HG02870 (cell line): Measurements from ENCODE around the gene ADARB1.

Source experiments
- ATAC-seq: cut with Tn5 transposase; IDR thresholded peaks from one replicate; pipeline ENCODE4 v1.9.1; 2021; ENCODE audit warnings: mild to moderate bottlenecking, moderate library complexity; ENCODE audit not compliant: unreplicated experiment

ADARB1 gene

DNA sequence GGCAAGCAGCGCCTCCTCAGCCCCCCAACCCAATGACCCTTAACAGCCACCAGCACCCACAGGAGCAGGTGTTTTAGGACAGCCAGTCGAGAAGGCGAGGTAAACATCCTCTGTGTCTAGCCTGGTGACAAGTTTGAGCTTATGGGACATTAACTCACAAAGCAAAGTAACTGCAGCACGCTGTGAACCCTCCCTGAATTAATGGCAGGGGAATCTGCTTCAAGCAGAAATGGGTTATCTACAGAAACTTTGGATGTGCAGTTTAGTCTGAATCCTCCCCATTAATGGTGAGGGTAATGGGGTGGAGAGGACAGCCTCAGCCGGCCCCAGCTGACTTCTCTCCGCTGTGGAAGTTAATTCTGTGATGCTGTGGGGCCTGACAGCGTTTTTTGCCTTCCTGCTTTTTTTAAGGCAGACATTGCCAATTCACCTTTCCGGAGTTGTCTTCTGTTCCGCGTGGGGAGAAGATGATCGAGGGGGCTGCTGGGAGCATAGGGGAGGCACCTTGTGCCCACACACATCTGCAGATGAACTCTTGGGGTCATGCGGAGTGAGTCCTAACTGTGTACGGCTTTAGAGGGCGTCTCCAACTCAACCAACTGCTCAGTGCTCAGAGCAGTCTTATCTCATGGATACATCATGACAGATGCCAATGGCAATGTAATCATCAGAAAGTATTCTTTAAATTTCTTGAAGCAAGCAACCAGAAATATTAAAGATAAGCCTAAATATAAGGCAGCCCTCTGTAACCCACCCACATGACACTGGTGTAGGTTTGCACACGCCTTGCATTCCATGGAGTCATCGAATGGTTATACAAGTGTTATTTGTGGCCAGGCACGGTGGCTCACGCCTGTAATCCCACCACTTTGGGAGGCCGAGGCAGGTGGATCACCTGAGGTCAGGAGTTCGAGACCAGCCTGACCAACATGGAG, 172.3 kb downstream of the ADARB1 start:
- no peak for ATAC-seq

DNA sequence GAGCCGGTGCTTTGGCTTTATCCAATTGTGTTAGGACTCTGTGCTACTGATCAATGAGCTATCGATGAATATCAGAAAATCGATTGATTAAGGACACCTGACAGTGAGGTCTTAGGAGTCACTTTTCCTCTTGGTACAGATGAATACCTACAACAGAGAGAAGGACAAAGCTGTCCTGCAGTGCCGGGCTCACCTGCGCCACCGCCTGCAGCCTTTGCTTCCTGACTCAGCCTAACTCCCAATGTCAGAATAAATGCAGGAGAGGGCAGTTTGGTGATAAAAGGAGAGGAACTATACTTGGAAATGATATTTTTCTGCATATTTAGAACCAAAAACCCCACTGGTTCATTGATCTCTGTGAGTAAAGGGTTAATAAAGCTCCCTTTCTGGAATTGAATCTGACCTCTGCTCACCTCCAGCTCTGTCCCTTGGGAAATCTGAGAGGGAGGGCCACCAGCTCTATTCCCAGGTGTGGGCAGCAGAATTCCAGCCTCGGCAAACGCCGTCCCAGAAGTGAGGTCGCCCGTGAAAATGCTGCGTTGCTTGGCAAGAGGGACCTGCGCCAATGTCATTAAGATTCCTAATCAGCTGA, 174.0 kb downstream of the ADARB1 start:
- no peak for ATAC-seq

DNA sequence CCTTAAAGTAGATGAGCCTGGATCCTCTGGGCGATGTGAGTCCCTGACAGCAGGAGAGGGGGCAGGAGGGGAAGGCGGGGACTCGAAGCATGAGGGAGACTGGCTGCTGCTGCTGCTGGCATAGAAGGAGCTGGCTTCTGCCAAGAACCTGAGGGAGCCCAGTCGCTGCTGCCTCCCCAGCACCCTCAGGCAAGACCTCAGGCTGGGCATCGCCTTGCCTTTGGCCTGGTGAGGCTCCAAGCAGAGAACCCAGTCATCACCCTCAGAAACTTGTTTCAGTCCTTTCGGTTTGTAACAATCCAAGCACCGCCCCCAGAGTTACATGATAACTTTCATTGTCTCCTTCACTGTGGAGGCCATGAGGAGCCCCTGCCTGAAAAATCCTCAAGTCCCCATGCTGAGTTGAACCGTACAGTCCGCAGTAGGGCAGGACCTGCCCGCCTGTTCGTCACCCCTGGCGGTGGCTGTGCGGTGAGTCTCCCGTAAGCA, 174.6 kb downstream of the ADARB1 start:
- no peak for ATAC-seq

DNA sequence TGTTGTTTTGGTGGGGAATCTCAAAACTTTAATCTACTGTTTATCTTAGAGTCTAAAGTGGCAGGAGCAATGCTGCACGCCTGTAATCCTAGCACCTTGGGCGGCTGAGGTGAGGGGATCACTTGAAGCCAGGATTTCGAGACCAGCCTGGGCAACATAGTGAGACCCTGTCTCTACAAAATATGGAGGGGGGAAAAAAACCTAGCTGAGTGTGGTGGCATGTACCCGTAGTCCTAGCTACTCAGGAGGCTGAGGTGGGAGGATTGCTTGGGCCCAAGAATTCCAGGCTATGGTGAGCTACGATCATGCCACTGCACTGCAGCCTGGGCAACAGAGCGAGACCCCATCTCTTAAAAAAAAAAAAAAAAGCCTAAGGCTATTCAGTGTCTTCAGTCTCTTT, 175.2 kb downstream of the ADARB1 start:
- no peak for ATAC-seq

DNA sequence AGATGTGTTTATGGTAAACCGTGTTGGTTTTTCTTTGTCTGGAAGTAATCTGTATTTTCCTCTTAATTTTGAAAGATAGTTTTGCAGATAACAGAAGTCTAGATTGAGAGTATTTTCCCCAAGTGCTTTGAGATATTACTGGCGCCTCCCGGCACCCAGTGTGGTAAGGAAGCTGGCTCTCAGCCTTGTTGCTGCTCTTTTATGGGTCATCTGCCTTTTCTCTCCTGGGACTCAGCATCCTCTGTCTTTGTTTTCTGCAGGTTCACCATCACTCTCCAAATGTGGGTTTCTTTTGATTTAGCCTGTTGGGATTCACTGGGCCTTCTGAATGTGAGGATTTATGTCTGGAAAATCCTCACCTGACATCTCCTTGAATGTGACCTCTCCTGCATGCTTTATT, 175.9 kb downstream of the ADARB1 start:
- no peak for ATAC-seq

DNA sequence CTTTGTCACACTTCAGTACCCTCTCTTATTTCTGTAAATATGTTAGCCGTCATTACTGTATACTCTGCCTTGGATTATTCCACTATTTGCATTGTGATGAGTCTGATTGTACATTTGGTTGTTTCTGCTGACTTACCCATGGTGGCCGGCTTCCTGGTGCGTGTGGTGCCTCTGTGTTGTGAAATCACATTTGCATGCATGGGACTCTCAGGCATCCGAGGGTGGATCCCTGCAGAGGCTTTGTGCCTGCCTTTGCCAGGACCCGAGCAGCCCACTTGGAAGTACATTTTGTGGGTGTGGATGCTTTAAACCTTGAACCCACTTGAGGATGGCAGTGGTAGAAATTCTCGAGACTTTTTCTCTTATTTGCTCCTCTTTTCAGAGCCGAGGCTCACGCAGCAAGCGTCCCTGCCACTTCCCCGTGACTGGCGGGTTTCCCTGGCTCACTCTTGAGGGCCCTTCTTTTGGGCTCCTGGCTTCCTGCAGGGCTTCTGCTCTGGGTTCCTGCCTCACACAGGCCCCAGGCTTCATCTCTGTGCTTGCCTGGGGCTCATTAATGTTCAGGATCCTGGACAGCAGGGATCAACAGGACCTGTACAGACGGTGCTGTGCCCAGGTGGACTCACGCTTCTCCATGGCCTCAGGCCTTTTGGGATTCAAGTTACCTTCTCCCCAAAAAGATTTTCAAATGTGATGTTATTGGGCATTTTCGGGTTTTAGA, 176.7 kb downstream of the ADARB1 start:
- ATAC-seq, result no peak

DNA sequence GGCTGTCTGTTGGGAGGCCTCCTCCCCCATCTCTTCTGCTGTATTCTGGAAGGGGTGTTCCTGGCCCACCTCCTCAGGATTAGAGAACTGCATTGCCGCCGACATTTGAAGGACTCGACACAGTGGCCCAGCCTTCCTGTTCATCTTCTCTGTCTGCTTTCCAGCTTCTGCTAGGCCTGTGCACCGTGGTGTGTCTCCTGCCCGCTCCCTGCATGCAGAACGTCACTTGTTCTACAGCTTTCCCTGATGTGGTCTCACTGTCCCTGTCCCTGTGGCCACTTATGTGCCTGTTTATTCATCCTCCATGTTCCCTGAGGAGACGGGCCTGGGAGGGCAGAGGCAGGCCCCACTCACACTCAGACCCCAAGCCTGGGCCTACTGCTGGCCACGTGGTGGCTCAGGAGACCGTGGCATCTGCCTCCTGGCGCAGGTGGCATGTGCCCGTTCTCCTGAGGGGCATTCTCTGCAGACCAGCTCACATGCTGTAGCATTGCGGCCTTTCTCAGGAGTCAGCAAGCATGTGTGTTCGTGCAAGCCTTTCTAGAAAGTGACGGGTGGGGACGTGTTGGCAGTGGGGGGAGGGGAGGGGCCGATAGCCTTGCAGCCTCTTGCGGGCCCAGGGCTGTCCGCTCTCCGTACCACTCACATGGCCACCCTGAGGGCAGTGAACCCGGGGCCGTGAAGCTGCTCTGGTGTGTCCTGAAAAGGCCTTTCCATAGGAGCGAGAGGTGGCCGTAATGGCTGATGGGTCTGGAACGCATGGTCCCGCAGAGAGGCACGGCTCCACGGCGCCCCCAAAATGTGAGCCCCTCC, 177.5 kb downstream of the ADARB1 start:
- no peak for ATAC-seq

DNA sequence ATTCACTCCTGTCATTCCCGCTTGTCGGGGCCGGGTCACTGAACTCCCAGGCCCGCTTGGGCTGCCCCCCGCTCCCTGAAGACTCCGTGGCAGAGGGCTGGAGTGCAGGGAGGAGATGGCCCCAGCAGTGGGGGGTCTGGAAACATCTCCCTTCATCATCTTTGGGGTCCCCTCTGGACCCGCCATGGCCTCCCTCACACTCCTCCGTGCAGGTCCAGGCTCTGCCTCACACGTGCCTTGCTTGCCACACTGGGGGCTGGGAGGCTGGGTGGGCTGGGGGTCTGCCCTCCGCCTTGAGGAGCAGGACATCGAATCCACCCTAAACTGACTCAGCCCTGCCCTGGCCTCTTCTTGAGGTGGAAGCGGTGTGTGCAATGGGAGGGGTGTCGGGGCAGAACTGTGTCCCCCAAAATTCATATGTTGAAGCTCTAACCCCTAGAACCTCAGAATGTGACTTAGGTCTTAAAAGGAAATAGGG, 178.1 kb downstream of the ADARB1 start:
- ATAC-seq, result no peak

DNA sequence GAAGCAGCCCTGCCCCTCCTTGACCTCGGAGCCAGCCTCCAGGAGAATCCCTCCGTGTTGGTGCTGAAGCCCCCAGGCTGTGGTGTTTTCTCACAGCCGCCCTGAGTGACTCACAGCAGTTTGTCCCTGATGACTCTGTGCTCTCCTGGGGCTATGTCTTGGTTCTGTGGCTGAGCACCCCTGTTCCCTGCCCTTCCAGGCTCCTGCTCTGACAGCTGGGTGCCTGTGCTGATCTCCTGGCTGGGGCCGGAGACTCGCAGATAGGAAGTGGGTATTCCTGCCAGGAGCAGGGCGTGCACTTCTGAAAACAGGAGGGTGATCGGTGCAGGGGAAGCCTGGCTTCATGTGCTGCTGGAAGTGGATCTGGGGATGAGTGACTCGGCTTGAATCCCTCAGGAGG, 178.8 kb downstream of the ADARB1 start:
- no peak for ATAC-seq

DNA sequence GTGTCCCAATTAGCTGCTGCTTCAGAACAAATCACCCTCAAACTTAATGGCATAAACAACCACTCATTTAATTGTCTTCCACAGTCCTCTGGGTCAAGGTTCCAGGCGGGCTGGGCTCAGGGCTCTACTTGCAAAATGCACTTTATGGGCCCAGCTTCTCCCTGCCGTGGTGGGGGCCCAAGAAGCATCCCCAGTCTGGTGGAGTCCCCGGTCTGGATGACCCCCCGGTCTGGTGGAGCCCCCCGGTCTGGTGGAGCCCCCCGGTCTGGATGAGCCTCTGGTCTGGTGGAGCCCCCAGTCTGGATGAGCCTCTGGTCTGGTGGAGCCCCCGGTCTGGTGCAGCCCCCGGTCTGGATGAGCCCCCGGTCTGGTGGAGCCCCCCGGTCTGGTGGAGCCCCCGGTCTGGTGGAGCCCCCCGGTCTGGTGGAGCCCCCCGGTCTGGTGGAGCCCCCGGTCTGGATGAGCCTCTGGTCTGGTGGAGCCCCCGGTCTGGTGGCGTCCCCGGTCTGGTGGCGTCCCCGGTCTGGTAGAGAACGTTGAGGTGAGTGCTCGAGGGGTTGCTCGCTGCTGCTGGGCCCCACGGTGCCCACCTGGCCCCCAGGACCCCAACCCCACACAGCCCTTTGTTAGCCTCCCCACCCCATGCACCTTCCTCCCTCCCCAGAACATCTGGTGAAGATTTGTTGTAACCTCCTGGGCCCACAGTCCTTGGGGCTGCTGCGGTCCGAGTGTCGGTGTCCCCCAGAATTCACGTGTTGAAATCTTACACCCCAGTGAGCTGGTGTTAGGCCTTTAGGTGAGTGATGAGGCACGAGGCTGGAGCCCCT, 179.5 kb downstream of the ADARB1 start:
- no peak for ATAC-seq

DNA sequence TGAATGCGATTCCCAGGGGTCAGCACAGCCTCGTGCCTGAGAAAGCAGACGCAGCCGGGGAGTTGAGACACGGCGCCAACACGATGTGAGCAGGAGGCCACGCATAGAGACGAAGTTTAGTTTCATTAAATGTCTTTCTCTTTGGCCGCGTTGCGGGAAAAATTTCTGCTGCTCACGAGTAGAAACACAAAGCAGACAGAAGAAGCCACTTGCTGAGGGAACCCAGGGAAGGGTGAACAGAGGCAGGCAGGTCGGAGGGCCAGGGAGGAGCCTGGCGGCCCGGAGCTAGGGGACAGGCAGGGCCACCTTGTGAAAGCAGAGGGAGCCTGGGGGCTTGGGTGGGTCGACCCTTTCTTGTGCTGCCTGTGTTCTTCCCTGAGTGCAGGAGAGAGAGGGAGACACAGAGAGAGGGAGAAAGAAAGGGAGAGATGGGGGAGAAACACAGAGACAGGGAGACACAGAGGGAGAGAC, 180.1 kb downstream of the ADARB1 start:
- ATAC-seq, result no peak

DNA sequence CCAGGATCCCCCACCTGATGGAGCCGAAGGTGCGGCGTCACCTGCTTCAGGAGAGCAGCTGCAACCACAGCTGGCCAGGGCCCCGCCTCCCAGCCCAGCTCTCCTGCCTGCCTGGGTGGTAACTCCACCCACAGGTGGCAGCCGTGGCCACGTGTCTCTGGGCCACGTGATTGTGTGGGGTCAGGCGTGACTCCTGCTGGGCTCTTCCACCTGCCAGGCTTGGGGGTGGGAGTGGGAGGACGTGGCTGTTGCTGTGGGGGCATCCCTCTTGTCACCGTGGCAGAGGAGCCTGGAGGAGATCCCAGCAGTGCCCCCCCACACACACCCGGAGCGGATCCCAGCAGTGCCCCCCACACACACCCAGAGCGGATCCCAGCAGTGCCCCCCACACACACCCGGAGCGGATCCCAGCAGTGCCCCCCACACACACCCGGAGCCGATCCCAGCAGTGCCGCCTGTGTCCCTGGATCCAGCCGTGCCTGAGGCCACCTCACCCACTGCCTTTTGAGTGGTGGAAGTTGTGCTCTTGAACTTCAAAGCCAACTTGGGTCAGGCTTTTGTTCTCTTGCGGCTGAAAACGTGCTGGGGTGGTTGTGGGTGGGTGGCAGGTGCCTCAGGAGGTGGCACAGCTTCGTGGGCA, 181.1 kb downstream of the ADARB1 start:
- no peak for ATAC-seq

DNA sequence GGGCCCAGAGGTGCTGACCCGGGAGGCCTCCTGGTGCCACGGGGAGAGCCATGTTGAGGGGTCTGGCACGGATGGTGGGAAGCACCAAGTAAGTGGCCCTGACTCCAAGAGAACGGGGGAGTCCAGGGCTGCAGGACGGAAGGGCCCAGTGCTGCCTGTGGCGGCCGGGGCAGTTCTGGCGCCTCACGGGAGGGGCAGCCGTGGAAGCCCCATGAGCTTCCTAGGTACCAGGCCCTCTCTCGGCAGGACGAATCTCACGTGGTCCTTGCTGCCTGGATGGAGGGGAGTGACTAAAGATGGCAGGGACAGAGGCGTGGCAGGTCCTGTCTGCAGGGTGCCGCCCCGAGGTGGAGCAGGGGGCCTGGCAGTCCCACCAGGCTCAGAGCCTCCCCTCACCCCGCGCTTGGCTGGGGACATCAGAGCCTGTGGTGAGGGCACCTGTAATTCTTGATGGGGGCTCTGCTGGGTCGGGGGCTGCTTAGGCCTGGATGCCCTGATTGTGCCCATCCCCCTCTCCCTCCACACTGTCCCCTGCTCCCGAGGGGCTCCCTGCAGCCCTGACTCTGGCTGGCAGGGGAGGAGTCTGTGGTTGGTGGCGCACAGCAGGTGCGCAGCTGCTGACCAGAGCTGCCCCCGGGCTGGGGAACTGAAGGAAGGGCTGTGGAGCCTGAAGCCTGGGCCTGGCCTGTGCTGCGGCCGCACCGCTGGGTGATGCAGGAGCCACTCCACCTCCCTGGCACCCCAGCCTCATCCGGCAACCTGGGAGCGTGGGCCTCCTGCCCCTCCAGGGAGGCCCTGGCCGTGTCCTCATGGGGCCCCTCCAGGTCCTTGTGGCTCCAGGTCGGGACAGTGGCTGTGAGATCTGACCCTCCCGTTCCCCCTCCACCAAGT, 181.9 kb downstream of the ADARB1 start:
- ATAC-seq, result no peak

DNA sequence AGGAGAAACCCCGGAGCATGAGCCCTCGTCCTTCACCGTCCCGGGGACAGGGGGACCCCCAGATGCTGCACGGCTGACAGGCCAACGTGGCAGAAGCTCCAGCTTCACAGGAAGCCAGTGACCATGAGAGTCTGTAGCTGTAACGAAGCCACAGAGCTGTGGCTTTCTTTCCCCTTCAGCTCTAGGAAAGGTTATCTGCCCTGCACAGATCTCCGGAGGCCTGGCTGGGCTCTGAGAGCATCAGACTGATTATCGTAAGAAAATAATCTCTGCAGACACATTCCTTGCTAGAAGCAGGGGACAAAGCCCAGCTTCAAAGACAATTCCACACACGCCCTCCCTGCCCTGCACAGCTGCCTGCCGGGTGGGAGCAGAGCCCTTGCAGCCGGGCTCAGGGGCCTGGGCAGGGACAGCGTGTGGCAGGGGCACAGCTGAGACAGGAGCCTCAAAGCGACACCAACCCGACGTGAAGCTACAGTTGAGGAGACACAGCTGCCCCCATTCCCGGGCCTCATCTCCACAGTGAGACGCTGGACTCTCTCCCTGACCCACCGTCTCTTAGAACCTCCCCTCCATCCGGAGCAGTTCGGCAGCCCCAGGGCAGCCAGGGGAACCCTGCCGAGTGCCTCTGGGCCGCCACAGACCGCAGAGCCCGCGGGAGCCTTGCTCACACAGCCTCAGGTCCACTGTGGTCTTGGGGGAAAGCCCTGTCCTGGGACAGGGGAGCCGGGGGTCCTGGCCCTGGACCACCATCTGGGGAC, 182.7 kb downstream of the ADARB1 start:
- ATAC-seq, result no peak

DNA sequence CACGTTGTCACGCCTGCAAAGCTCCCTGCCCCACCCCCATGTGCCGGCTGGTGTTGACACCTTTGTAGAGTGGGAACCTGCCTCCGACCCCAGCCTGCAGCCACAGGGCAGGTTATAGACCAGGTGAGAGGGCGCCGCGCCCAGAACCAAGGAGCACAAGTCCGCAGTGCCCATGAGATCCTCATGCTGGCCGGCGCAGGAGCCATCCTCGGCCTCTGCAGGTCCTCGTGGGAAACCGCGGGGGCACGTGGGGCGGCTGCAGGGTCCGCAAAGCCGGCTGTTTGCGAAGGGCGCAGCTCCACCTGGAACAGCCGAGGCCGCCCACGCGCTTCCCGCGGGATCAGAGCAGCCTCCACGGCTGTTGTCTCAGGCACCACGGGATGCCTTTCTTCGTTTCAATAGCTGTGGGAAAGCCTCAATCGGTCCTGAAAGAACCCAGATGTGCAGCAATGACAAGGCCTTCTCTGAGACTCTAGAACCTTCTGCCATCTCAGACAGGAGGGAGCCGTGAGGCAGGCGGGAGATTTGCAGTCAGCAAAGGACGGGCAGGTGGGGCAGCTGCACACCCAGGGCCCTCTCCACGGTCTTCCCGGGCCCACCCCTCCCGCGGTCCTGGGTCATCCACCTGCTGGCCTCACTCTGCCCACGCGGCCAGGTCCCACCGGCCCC, 183.4 kb downstream of the ADARB1 start:
- no peak for ATAC-seq

DNA sequence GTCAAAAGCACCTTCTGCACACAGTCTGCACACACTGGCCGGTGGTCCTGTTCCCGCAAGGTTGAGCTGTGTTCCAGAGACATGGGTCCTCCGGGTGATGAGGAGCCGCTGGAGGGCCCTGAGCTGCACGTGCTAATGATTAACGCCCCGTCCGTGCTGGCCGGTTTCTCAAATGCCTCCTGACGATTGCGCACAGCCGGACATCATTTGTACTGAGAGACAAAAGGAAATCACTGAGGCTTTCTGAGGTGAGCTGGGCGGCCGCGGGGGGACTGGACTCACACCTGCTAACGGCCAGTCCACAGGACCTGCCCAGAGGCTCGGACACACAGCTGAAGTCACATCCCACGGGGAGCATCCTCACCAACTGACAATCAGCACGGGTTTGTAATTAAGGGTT, 184.1 kb downstream of the ADARB1 start:
- ATAC-seq, result no peak
